Liver (tissue), 9 donors: Measurements from ENCODE around the gene PEAK1. TPM values are rescaled to one million over a fixed set of nuclear protein-coding genes. Genes with fewer than 3 reads are reported as not detected.
"Not testable (repeated sequence)": the region's sequence is repeated elsewhere in the genome, so short reads cannot be mapped to it uniquely, and the experiment has no call there.

ENCODE experiments used
- DNase-seq: peaks from one replicate; pipeline ENCODE4 v3.0.0-alpha.2; 2017; ENCODE audit warnings: low spot score
- H3K27ac ChIP-seq, 2 donors: one replicate each; pipeline ENCODE4 v1.7.0; 2013; ENCODE audit warnings: inconsistent platforms in 2 of 2, low read length in 2 of 2, control low read depth in 1 of 2, low read depth in 1 of 2, mild to moderate bottlenecking in 1 of 2
- H3K27me3 ChIP-seq, 4 donors: one replicate each; pipeline versions ENCODE4 v1.6.1 to v1.7.0; 2013; ENCODE audit warnings: low read length in 3 of 4, inconsistent platforms in 1 of 4, mild to moderate bottlenecking in 1 of 4, moderate library complexity in 1 of 4; ENCODE audit not compliant: control insufficient read depth in 4 of 4, insufficient read depth in 4 of 4
- H3K36me3 ChIP-seq, 4 donors: one replicate each; pipeline versions ENCODE4 v1.6.1 to v1.7.0; 2013; ENCODE audit warnings: low read length in 3 of 4, mild to moderate bottlenecking in 3 of 4, low read depth in 1 of 4, moderate library complexity in 1 of 4; ENCODE audit not compliant: control insufficient read depth in 4 of 4, insufficient read depth in 3 of 4
- H3K4me1 ChIP-seq, 4 donors: one replicate each; pipeline versions ENCODE4 v1.6.1 to v1.7.0; 2013; ENCODE audit warnings: low read length in 3 of 4, mild to moderate bottlenecking in 3 of 4, moderate library complexity in 1 of 4; ENCODE audit not compliant: control insufficient read depth in 4 of 4, insufficient read depth in 4 of 4
- H3K4me3 ChIP-seq, 3 donors: one replicate each; pipeline versions ENCODE4 v1.6.1 to v1.7.0; 2013; ENCODE audit warnings: low read length in 3 of 3, control low read depth in 1 of 3, low read depth in 1 of 3, mild to moderate bottlenecking in 1 of 3
- H3K9ac ChIP-seq, 2 donors: one replicate each; pipeline ENCODE4 v1.7.0; 2013; ENCODE audit warnings: low read length in 2 of 2, mild to moderate bottlenecking in 2 of 2, moderate library complexity in 2 of 2, control low read depth in 1 of 2, low read depth in 1 of 2
- H3K9me3 ChIP-seq, 4 donors: one replicate each; pipeline versions ENCODE4 v1.6.1 to v1.7.0; 2013; ENCODE audit warnings: low read length in 3 of 4; ENCODE audit not compliant: control insufficient read depth in 4 of 4
- ATF3 ChIP-seq: IDR thresholded peaks from 2 replicates; pipeline ENCODE4 v1.6.1; 2016; ENCODE audit warnings: antibody characterized with exemption
- CTCF ChIP-seq: fragments of 150-350 bp; IDR thresholded peaks from 2 replicates; pipeline ENCODE4 v1.5.1; 2017; ENCODE audit warnings: improper control_type of control experiment, low read depth, low read length; ENCODE audit not compliant: missing input control
- EGR1 ChIP-seq, 2 donors: IDR thresholded peaks; 2 replicates each; pipeline ENCODE4 v1.6.1; 2016 to 2018; ENCODE audit warnings: antibody characterized with exemption in 2 of 2, low read depth in 2 of 2
- FOXA1 ChIP-seq: IDR thresholded peaks from 2 replicates; pipeline ENCODE4 v1.6.1; 2016; ENCODE audit warnings: antibody characterized with exemption
- FOXA2 ChIP-seq: IDR thresholded peaks from 2 replicates; pipeline ENCODE4 v1.6.1; 2016; ENCODE audit warnings: antibody characterized with exemption
- GABPA ChIP-seq, 2 donors: IDR thresholded peaks in 1 of 2; conservative IDR thresholded peaks in 1 of 2; 2 replicates each; pipeline ENCODE4 v1.6.1; 2016; ENCODE audit warnings: antibody characterized with exemption in 2 of 2, mild to moderate bottlenecking in 1 of 2, moderate library complexity in 1 of 2
- HNF4G ChIP-seq: IDR thresholded peaks from 2 replicates; pipeline ENCODE4 v1.6.1; 2016; ENCODE audit warnings: antibody characterized with exemption
- NR2F2 ChIP-seq: IDR thresholded peaks from 2 replicates; pipeline ENCODE4 v1.6.1; 2016; ENCODE audit warnings: antibody characterized with exemption
- RXRA ChIP-seq, 2 donors: IDR thresholded peaks; 2 replicates each; pipeline ENCODE4 v1.6.1; 2017 to 2018; ENCODE audit warnings: antibody characterized with exemption in 2 of 2, mild to moderate bottlenecking in 1 of 2
- SP1 ChIP-seq: IDR thresholded peaks from 2 replicates; pipeline ENCODE4 v1.6.1; 2018; ENCODE audit warnings: antibody characterized with exemption, mild to moderate bottlenecking
- TAF1 ChIP-seq: conservative IDR thresholded peaks from 2 replicates; pipeline ENCODE4 v1.6.1; 2016; ENCODE audit warnings: antibody characterized with exemption, mild to moderate bottlenecking
- WGBS: extraction: QIAGEN DNeasy Blood & Tissue Kit; methylation state at CpG from one replicate; pipeline ENCODE4 v1.1.7; 2013; 5-methylcytosine and 5-hydroxymethylcytosine counted together
- polyA plus RNA-seq, 2 donors: library from polyadenylated mRNA; stranded (reverse) in 1 of 2; unstranded in 1 of 2; fragments of 200-250 nt in 1 of 2; fragments of >200 nt in 1 of 2; fragmentation: Nextera tagmentation in 1 of 2; extraction: Ambion mirVana in 1 of 2; gene quantifications; one replicate each; pipeline versions ENCODE4 v1.2.1 to v1.2.3, GENCODE V29; 2013 to 2015
- total RNA-seq, 2 donors: library from RNA; depleted of rRNA; stranded (reverse); fragments of >200 nt; gene quantifications; one replicate each; pipeline ENCODE4 v1.2.3, GENCODE V29; 2014
- TF ChIP-seq, protein P1 (sequence below): IDR thresholded peaks from 2 replicates; pipeline ENCODE4 v1.6.1; 2016; ENCODE audit warnings: antibody characterized with exemption
- TF ChIP-seq, protein P2 (sequence below): IDR thresholded peaks from 2 replicates; pipeline ENCODE4 v1.6.1; 2016; ENCODE audit warnings: antibody characterized with exemption
- TF ChIP-seq, protein P3 (sequence below): IDR thresholded peaks from 2 replicates; pipeline ENCODE4 v1.6.1; 2016; ENCODE audit warnings: antibody characterized with exemption, mild to moderate bottlenecking
- donor health status: healthy.
- donor health status: healthy.
- donor health status: healthy.
- donor health status: healthy.
- donor health status: healthy.

The PEAK1 gene
- total and polyA plus RNA-seq, 4 donors, result 1.8 to 14.9 (median 5.8) TPM

GRCh38 chr15:77178411-77178810, 241.5 kb downstream of the PEAK1 start:
- H3K9me3 ChIP-seq, result no peaks in the 10 kb centered on the region
- H3K27me3 ChIP-seq, result no peaks in the 10 kb centered on the region
- H3K36me3 ChIP-seq, result no peaks in the 10 kb centered on the region
- no peak overlapping the region for H3K4me3 ChIP-seq
- H3K9ac ChIP-seq, result no peak overlapping the region
- no peaks in the 10 kb centered on the region for H3K4me1 ChIP-seq
- no peak overlapping the region for H3K27ac ChIP-seq
- DNase-seq, result no peak
- TF ChIP-seq FOXA2 (no peak), ATF3 (no peak), RXRA (IDR thresholded peaks at IDR 0.05) (no peak), FOXA1 (no peak), GABPA (IDR thresholded peaks at IDR 0.05 in 1 of 2, conservative IDR thresholded peaks at IDR 0.05 in 1 of 2) (no peak), EGR1 (IDR thresholded peaks at IDR 0.05; ENCODE audit: low read depth in 2 of 2) (no peak), TAF1 (no peak), HNF4G (no peak), NR2F2 (no peak), SP1 (no peak), CTCF (no peak)
- TF ChIP-seq, protein P1, sequence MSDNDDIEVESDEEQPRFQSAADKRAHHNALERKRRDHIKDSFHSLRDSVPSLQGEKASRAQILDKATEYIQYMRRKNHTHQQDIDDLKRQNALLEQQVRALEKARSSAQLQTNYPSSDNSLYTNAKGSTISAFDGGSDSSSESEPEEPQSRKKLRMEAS, result no peak
- TF ChIP-seq, protein P2, sequence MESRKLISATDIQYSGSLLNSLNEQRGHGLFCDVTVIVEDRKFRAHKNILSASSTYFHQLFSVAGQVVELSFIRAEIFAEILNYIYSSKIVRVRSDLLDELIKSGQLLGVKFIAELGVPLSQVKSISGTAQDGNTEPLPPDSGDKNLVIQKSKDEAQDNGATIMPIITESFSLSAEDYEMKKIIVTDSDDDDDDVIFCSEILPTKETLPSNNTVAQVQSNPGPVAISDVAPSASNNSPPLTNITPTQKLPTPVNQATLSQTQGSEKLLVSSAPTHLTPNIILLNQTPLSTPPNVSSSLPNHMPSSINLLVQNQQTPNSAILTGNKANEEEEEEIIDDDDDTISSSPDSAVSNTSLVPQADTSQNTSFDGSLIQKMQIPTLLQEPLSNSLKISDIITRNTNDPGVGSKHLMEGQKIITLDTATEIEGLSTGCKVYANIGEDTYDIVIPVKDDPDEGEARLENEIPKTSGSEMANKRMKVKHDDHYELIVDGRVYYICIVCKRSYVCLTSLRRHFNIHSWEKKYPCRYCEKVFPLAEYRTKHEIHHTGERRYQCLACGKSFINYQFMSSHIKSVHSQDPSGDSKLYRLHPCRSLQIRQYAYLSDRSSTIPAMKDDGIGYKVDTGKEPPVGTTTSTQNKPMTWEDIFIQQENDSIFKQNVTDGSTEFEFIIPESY, result no peak
- TF ChIP-seq, protein P3, sequence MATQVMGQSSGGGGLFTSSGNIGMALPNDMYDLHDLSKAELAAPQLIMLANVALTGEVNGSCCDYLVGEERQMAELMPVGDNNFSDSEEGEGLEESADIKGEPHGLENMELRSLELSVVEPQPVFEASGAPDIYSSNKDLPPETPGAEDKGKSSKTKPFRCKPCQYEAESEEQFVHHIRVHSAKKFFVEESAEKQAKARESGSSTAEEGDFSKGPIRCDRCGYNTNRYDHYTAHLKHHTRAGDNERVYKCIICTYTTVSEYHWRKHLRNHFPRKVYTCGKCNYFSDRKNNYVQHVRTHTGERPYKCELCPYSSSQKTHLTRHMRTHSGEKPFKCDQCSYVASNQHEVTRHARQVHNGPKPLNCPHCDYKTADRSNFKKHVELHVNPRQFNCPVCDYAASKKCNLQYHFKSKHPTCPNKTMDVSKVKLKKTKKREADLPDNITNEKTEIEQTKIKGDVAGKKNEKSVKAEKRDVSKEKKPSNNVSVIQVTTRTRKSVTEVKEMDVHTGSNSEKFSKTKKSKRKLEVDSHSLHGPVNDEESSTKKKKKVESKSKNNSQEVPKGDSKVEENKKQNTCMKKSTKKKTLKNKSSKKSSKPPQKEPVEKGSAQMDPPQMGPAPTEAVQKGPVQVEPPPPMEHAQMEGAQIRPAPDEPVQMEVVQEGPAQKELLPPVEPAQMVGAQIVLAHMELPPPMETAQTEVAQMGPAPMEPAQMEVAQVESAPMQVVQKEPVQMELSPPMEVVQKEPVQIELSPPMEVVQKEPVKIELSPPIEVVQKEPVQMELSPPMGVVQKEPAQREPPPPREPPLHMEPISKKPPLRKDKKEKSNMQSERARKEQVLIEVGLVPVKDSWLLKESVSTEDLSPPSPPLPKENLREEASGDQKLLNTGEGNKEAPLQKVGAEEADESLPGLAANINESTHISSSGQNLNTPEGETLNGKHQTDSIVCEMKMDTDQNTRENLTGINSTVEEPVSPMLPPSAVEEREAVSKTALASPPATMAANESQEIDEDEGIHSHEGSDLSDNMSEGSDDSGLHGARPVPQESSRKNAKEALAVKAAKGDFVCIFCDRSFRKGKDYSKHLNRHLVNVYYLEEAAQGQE, result no peak

- not testable (repeated sequence) for H3K4me1 ChIP-seq, H3K4me3 ChIP-seq, H3K27ac ChIP-seq, H3K9me3 ChIP-seq, H3K27me3 ChIP-seq, DNase-seq, H3K9ac ChIP-seq, H3K36me3 ChIP-seq
- 100% methylated on average over 1 of the region's 1 CpG for whole genome bisulfite sequencing
Measured at GRCh38 chr15:77176148-77176547, 243.8 kb downstream of the PEAK1 start.
